Effector memory CD8-positive, alpha-beta T cell (primary cell): ENCODE measurements around the gene NRAP.

Experiments used
- ATAC-seq: fragments of 150-1000 bp; cut with Tn5 transposase; replicated peaks from 2 replicates; pipeline ENCODE4 v1.10.0; 2021; ENCODE audit warnings: mild to moderate bottlenecking, moderate library complexity
- DNase-seq, 3 experiments: peaks; one replicate each; pipeline ENCODE4 v3.0.0; 2021
- H3K27ac Mint-ChIP-seq, 2 donors: one replicate each; pipeline ENCODE4 v1.8.0; 2022; ENCODE audit warnings: mild to moderate bottlenecking in 2 of 2, mixed read lengths in 2 of 2, moderate library complexity in 2 of 2
- H3K27me3 Mint-ChIP-seq, 2 donors: one replicate each; pipeline ENCODE4 v1.8.0; 2022; ENCODE audit warnings: mixed read lengths in 2 of 2
- H3K36me3 Mint-ChIP-seq: one replicate; pipeline ENCODE4 v1.8.0; 2022; ENCODE audit warnings: mild to moderate bottlenecking, moderate library complexity, mixed read lengths; ENCODE audit not compliant: insufficient read depth
- H3K4me1 Mint-ChIP-seq, 2 donors: one replicate each; pipeline ENCODE4 v1.8.0; 2022; ENCODE audit warnings: low read depth in 2 of 2, mixed read lengths in 2 of 2
- H3K4me3 Mint-ChIP-seq, 2 donors: one replicate each; pipeline ENCODE4 v1.8.0; 2022; ENCODE audit warnings: mild to moderate bottlenecking in 2 of 2, mixed read lengths in 2 of 2, moderate library complexity in 2 of 2
- H3K9me3 Mint-ChIP-seq, 2 donors: one replicate each; pipeline ENCODE4 v1.8.0; 2022; ENCODE audit warnings: mixed read lengths in 2 of 2

The NRAP gene

DNA sequence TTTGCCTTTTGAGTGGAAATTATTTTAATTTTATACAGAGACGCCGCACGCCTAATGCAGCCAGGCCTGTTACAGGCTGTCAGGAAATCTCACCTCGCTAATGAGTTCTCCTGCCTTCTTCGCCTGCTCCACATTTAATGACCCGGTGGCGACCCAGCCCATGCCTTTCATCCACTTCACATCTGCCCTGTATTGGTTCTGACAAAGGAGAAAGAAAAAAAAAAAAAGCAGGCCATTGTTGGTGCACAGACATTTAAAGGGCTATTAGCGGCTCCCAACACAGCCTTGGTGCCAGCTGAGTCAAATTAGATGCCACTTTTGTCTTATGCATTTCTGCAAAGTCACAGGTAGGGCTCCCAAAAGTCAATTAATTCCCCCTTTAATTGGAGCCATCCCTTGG is 43.3 kb downstream of the NRAP start:
- H3K27me3 Mint-ChIP-seq = peaks cover 53 to 68% of the 10 kb centered on the region in 2 donors
- H3K9me3 Mint-ChIP-seq = no peaks in the 10 kb centered on the region
- ATAC-seq (no peak), DNase-seq (no peak)
- H3K4me3 Mint-ChIP-seq = no peak overlapping the region
- H3K4me1 Mint-ChIP-seq = no peaks in the 10 kb centered on the region
- no peaks in the 10 kb centered on the region for H3K36me3 Mint-ChIP-seq
- no peak overlapping the region for H3K27ac Mint-ChIP-seq

DNA sequence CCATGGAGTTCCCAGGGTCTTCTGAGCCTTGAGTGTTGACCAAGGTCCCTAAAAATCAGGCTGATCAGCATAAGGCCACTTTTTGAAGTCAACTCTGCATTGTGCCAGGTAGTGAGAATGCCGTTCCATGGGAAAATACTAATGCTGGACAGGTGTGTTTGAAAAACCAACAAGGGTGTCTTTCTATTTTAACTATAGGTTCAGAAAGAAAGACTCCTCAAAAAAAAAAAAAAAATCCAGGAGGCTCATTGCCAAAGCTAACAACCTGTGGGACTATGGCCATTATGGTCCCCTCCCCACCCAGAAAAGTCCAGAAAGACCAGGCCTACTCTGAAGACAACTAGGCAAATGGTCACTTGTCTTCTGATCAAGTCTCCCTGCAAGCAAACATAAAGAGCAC is 44.4 kb downstream of the NRAP start:
- no peaks in the 10 kb centered on the region for H3K36me3 Mint-ChIP-seq
- DNase-seq (no peak), ATAC-seq (no peak)
- no peak overlapping the region for H3K4me3 Mint-ChIP-seq
- H3K4me1 Mint-ChIP-seq = no peaks in the 10 kb centered on the region
- H3K9me3 Mint-ChIP-seq = no peaks in the 10 kb centered on the region
- H3K27ac Mint-ChIP-seq = no peak overlapping the region
- H3K27me3 Mint-ChIP-seq = peaks cover 55 to 68% of the 10 kb centered on the region in 2 donors

DNA sequence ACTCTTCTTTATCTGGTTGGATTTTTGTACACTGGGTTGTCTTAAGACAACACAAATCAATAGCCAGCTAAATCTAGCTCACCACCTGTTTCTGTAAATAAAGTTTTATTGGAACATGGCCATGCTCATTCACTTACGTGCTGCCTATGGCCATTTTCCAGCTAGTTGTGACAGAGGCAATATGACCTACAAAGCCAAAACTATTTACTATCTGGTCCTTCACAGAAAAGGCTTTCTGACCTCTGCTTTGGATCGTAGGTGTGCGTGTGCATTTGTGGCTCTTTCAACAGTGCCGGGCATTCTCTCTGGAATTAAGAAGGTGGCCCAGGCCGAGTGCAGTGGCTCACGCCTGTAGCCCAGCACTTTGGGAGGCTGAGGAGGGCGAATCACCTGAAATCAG is 45.5 kb downstream of the NRAP start:
- no peak for ATAC-seq
- H3K4me1 Mint-ChIP-seq = no peaks in the 10 kb centered on the region
- H3K36me3 Mint-ChIP-seq = no peaks in the 10 kb centered on the region
- no peak overlapping the region for H3K27ac Mint-ChIP-seq
- peaks cover 56 to 69% of the 10 kb centered on the region in 2 donors for H3K27me3 Mint-ChIP-seq
- DNase-seq = no peak
- H3K4me3 Mint-ChIP-seq = no peak overlapping the region
- no peaks in the 10 kb centered on the region for H3K9me3 Mint-ChIP-seq

DNA sequence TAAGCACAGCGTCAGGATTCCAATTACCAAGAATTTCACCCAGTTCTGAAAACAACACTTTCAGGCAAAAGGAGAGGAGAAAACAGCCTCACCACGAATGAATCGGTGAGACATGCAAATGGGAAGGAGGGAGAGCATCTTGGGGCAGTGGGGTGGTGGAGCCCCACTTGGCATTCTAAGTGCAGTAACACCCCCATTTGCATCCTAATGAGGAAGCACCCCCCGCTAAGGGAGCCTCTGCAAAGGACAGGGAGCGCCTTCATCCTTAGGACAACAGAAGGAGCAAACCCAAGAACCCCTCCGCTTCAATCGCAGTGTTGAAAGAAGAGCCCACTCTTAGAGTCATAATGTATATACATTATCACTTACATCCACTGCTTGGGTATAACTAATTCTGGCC is 46.8 kb downstream of the NRAP start:
- Mint-ChIP-seq H3K36me3 (no peaks in the 10 kb centered on the region), H3K4me3 (no peak overlapping the region), H3K27ac (no peak overlapping the region), H3K4me1 (no peaks in the 10 kb centered on the region), H3K27me3 (peaks cover 64 to 74% of the 10 kb centered on the region in 2 donors), H3K9me3 (no peaks in the 10 kb centered on the region)
- DNase-seq (no peak), ATAC-seq (no peak)

DNA sequence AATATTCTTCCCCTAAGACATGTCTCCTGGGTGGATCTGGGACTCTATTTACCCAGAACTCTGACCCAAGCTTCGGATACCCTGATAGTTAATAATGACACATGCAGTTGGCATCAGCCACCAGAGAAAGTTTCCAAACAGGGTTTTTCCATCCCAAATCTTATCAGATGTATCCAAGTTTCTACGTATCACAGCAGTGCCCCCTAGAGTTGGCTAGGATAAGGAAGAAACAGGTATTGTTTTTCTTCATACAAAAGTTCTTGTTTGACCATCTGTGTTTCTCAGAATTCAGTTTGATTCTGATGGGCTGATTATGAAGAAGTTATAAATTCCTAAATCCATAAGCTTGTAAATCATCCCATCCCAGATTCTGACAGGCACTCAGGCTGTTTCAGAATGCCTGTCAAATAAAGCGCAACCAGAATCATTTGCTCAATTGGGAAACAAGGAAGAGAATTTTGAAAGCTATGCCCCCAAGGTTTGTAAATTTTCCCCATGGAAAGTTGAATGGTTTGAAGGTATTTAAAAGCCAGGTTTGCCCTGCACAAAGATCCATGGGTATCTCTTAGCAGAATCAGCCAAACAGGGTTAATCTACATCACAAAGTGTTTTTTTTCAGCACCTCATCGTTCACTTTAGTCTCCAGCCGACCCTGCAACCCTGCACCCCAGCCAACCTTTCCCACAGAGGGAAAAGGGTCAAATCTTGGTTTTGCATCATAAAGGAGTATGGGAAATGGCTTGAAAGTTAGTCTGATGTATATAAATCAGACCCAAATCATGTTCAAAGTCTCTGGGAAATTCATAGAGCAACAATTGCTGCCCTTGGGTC is 47.4 kb downstream of the NRAP start:
- no peaks in the 10 kb centered on the region for H3K9me3 Mint-ChIP-seq
- H3K27ac Mint-ChIP-seq = no peak overlapping the region
- DNase-seq (no peak), ATAC-seq (no peak)
- no peak overlapping the region for H3K4me3 Mint-ChIP-seq
- H3K4me1 Mint-ChIP-seq = no peaks in the 10 kb centered on the region
- H3K27me3 Mint-ChIP-seq = peaks cover 64 to 69% of the 10 kb centered on the region in 2 donors
- no peaks in the 10 kb centered on the region for H3K36me3 Mint-ChIP-seq

DNA sequence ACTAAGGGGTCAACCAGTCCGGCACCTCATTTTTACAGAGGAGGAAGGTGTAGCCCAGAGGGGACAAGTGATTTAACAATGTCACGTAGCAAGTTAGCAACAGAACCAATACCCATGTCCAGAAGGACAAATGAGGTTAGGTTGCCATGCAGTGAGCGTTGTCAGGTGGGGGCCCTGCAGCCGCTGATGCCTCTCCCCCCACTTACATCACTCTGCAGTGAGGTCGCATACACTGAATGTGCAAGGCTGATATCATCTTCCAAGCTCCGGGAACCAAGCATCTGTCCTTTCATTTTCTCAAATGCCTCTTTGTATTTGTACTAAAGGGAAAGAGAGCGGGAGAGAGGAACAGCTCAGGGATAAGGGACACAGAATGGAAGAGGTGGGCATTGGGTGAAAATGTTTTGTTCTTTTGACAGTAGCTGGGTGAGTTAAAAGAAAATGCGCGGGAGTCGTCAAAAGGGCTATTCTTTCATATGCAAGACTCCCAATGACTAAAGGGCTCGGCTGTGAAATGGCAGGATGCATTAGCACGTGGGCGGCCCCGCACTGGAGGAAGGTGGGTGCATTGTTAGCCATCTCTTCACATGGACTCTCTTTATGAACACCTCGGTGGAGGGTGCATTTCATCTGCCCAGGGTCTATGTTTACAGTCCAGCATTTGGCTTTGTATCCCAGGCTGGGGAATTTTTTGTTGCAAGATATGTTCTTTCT is 49.7 kb downstream of the NRAP start:
- no peak for ATAC-seq
- DNase-seq = no peak
- H3K36me3 Mint-ChIP-seq = no peaks in the 10 kb centered on the region
- H3K4me1 Mint-ChIP-seq = no peaks in the 10 kb centered on the region
- peaks cover 47 to 58% of the 10 kb centered on the region in 2 donors for H3K27me3 Mint-ChIP-seq
- H3K27ac Mint-ChIP-seq = no peak overlapping the region
- H3K9me3 Mint-ChIP-seq = no peaks in the 10 kb centered on the region
- H3K4me3 Mint-ChIP-seq = no peak overlapping the region

DNA sequence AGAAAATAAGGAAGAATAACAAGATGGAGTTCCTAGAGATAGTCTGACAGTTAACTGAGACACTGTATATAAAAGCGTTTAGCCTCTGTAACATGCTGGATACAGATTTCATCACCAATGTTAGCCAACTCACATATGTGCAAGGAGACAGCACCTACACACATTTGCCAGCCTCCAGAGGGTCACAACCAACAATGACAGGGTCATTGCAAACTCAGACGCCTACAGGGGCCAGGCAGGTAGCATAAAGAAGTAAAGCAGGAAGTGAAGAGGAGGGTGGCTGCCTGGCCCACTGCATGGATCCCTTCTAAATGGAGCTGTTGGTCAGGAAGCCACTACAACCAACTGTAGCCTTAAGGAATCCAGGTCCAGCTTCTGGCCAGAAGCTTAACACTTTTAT is 50.4 kb downstream of the NRAP start:
- no peaks in the 10 kb centered on the region for H3K9me3 Mint-ChIP-seq

DNA sequence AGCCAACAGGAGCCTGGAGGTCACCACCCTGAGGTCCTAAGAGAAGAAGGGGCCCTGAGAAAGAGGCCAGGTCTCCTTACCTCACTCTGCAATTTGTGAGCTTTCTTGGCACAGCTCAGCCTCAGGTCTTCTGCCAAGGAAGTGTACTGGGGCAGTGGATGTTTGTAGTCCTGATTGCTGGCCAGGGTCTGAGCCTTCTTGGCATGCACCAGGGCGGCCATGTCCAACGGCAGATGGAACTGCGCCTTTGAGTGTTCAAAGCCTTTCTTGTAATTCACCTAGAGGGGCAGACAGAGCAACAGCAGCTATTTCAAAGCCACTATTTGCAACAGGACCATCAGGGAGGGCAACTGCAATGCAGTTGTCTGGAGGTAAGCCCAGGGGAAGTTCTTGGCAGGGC is 51.7 kb downstream of the NRAP start:
- Mint-ChIP-seq H3K4me1 (no peaks in the 10 kb centered on the region), H3K9me3 (no peaks in the 10 kb centered on the region), H3K36me3 (no peaks in the 10 kb centered on the region), H3K4me3 (no peak overlapping the region), H3K27me3 (peaks cover 45 to 63% of the 10 kb centered on the region in 2 donors), H3K27ac (no peak overlapping the region)
- ATAC-seq (no peak), DNase-seq (no peak)

More for the DNA sequence above, 50.4 kb downstream of the NRAP start:
- peaks cover 47 to 65% of the 10 kb centered on the region in 2 donors for H3K27me3 Mint-ChIP-seq
- ATAC-seq (no peak), DNase-seq (no peak)
- no peak overlapping the region for H3K4me3 Mint-ChIP-seq
- H3K36me3 Mint-ChIP-seq = no peaks in the 10 kb centered on the region
- no peak overlapping the region for H3K27ac Mint-ChIP-seq
- H3K4me1 Mint-ChIP-seq = no peaks in the 10 kb centered on the region

DNA sequence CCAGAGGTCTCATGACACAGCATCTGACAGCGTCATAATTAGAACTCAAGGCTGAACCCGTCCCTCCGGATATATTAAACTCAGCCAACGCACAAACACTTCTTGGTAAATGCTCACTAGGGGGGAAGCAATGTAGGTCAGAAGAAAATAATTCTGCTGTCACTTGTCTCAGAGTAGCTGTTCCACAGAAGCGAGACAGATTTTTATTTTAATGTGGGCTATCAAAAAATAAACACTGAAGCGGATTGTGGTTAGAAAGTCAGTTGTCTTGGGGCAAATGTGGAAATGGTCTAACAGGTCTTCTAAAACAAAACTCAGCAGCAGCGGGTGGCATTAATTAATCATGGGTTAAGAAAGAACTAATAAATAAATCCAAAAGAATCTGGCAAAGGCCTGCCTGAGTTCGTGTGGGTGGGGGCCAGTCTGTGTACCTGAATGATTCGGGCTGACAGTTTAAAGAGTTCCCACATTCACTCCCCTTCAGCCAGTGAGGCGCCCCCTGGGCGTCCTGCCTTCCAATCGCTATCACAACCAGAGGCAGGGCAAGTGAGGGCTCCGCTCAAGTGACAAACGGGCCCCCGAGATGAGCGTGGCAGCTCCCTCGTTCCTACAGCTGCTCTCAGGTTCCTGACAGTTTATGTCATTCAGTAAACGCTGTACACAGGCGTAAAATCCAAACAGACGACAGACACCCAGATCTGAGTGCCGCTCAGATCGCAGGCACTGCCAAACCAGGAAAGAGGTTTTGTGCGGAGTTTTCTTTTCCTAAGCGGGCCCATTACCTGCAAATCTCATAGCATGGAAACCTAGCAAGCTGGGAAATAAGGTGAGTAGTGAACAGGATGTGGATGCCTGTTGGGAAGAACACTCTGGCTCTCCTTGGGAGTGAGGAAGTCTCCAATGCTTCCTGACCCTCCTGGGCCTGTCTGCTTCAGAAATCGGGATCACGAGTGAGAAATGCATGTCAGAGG is 52.9 kb downstream of the NRAP start:
- ATAC-seq (no peak), DNase-seq (no peak)
- Mint-ChIP-seq H3K27me3 (peaks cover 39 to 56% of the 10 kb centered on the region in 2 donors), H3K27ac (no peak overlapping the region), H3K4me1 (no peaks in the 10 kb centered on the region), H3K9me3 (no peaks in the 10 kb centered on the region), H3K36me3 (no peaks in the 10 kb centered on the region), H3K4me3 (no peak overlapping the region)

DNA sequence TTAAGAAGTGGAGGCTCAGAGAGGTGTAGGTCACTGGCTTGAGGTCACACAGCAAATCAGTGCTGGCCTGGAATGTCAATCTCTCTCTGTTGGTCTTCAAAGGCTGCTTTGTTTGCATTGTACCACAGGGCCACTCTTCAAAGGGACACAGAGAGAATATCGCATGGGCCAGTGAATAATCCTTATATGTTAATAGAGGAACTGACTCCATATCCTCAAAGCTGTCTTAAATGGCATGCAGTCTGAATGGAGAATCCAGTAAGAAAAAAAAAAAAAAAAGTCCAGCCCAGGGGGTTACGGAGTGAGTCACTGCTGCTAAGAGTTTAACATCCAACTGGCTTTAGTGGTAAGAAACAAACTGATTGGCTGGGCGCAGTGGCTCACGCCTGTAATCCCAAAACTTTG is 54.1 kb downstream of the NRAP start:
- H3K4me3 Mint-ChIP-seq = no peak overlapping the region
- H3K9me3 Mint-ChIP-seq = no peaks in the 10 kb centered on the region
- no peak for DNase-seq
- peaks cover 41 to 56% of the 10 kb centered on the region in 2 donors for H3K27me3 Mint-ChIP-seq
- H3K4me1 Mint-ChIP-seq = no peaks in the 10 kb centered on the region
- no peaks in the 10 kb centered on the region for H3K36me3 Mint-ChIP-seq
- H3K27ac Mint-ChIP-seq = no peak overlapping the region
- ATAC-seq = no peak

DNA sequence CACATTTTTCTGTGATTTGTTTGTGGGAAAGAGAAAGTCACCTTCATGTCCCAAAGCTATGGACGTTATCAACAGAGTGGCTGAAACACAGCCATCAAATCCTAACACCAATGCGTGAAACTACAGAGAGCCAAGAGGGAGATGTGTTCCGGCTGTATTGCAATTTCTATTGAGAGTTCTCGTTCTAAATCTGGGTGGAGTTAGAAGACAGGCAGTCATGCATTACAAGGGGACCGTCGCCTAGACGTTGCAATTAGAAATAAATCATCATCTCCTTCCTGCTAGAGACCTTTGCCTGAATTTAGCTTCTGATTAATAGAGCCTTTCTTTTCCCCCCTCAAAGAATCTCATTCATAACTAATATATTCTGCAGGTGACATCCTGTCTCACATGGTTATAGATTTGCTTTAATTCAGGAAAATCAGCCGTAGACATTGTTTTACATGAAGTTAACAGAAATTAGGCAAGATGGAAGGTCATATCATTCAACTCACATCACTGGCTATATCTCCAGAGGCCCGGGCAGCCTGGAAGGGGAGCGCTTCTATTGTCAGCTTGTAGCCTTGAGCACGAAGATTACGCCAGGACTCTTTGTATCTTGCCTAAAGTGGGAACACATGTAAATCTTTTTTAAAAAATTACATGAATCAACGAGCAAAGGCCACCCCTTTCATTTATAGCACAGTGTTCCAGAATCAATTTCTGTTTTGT is 58.4 kb downstream of the NRAP start:
- ATAC-seq (no peak), DNase-seq (no peak)
- Mint-ChIP-seq H3K4me1 (no peaks in the 10 kb centered on the region), H3K4me3 (no peak overlapping the region), H3K9me3 (no peaks in the 10 kb centered on the region), H3K27me3 (peaks cover 26 to 70% of the 10 kb centered on the region in 2 donors), H3K36me3 (no peaks in the 10 kb centered on the region), H3K27ac (no peak overlapping the region)

DNA sequence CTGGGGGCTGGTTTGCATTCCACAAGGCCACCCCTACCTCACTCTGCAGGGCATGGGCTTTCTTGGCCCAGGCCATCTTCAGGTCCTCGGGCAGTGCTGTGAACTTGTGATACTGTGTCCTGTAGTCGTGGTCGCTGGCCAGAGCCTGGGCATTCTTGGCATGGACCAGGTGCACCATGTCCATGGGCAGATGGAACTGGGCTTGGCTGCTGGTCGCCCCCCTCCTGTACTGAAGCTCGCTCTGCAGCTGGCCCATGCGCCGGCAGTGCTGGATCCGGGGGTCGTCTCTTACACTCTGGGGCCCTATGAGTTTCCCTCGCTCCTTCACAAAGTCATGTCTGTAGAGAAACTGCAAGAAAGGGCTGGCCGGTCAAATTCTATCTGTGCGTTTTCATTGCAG is 59.3 kb downstream of the NRAP start:
- no peak for DNase-seq
- H3K27ac Mint-ChIP-seq = no peak overlapping the region
- peaks cover 26 to 70% of the 10 kb centered on the region in 2 donors for H3K27me3 Mint-ChIP-seq
- H3K9me3 Mint-ChIP-seq = no peaks in the 10 kb centered on the region
- no peaks in the 10 kb centered on the region for H3K4me1 Mint-ChIP-seq
- no peak overlapping the region for H3K4me3 Mint-ChIP-seq
- ATAC-seq = no peak
- no peaks in the 10 kb centered on the region for H3K36me3 Mint-ChIP-seq
